Gastrocnemius medialis (tissue), 4 donors: ENCODE results near the gene REC114.
"Not testable (repeated sequence)": the region's sequence is repeated elsewhere in the genome, so short reads cannot be mapped to it uniquely, and the experiment has no call there.

Experiments
- CTCF ChIP-seq, 5 experiments: fragments of 450-650 bp in 3 of 5; fragments of 200-600 bp in 2 of 5; sonication (generic) in 2 of 5; IDR thresholded peaks in 4 of 5; conservative IDR thresholded peaks in 1 of 5; 1 replicate in 4 of 5; 2 replicates in 1 of 5; pipeline ENCODE4 v1.5.1; 2016 to 2019; ENCODE audit warnings: antibody characterized with exemption in 5 of 5, mild to moderate bottlenecking in 3 of 5, moderate library complexity in 3 of 5
- POLR2A ChIP-seq, 2 donors: fragments of 450-650 bp; IDR thresholded peaks; one replicate each; pipeline ENCODE4 v1.6.1; 2017; ENCODE audit warnings: antibody characterized with exemption in 2 of 2, mild to moderate bottlenecking in 2 of 2, moderate library complexity in 2 of 2

DNA sequence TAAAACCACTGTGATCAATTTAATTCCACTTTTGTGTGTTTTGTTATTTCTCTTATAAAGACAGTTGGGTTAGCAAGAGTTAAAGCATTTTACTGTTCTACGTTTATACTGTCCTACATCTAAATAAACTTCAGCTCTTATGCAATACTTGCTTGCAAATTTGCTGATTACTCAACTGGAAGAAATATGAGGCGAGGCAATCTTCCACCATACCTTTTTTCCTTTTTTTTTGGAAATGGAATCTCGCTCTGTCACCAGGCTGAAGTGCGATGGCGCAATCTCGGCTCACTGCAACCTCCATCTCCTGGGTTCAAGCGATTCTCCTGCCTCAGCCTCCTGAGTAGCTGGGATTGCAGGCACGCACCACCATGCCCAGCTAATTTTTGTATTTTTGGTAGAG is 42.9 kb downstream of the REC114 start:
- TF ChIP-seq CTCF (IDR thresholded peaks at IDR 0.05 in 4 of 5, conservative IDR thresholded peaks at IDR 0.05 in 1 of 5); POLR2A (IDR thresholded peaks at IDR 0.05): not testable (repeated sequence)
